ENCODE results near the gene ZAR1. TPM values are rescaled to one million over a fixed set of nuclear protein-coding genes. Genes with fewer than 3 reads are reported as not detected.

ZAR1 gene
- total RNA-seq, 4 donors from 2014 or later: not detected

DNA sequence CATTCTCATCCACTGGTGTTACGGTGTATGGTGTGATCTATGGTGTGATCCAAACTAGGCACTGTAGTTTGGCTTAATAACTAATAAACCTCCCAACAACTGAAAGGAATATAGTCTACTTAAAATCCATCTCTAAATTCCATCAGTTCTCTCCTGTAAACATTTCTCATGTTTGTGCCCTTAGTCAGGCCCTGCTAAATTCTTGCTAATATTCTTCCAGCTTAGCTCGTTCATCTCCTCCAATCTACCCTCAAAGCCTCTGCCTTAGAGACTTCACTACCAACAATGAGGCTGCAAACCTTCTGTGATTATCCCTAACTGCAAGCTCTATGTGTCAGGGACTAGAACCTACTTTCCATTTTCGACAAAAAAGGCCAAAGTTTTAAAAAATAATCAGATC lies 28.1 kb downstream of the ZAR1 start:
- no peak for DNase-seq (ENCODE audit: extremely low spot score)

DNA sequence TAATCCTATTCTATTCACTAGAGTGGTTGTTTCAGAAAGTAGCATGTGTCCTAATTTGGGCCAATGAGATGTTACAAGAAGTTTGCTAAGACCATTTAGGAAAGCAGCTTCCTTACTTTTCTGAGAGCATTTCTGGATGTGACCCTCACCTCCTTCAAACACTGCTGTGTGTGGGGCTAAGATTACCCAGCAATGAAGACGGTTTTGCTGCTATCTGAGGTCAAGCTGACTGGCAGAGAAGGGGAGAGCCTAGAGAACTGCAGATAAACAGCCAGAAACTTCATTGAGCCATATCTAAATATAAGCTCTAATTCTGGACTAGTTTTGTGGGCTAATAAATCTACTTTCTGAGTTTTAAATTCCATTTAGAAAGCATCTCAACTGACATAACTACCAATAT lies 36.4 kb downstream of the ZAR1 start:
- intact Hi-C loops (cut with DNase I): no loop called here
- H3K9me3 ChIP-seq: no peaks in the 10 kb centered on the region
- H3K27me3 ChIP-seq: no peaks in the 10 kb centered on the region
- peaks cover 58 to 100% (median 89%) of the 10 kb centered on the region in 4 donors for H3K36me3 ChIP-seq
- no peak for DNase-seq (ENCODE audit: extremely low spot score)
- H3K4me1 ChIP-seq: no peaks in the 10 kb centered on the region
- no peak overlapping the region for H3K4me3 ChIP-seq
- H3K27ac ChIP-seq (replicated peaks in 1 of 4): no peak overlapping the region
- TF ChIP-seq EP300 (IDR thresholded peaks at IDR 0.05) (no peak), POLR2A (IDR thresholded peaks at IDR 0.05; ENCODE audit: low read depth) (no peak), POLR2AphosphoS5 (IDR thresholded peaks at IDR 0.05) (no peak)
- TF ChIP-seq, protein P1, sequence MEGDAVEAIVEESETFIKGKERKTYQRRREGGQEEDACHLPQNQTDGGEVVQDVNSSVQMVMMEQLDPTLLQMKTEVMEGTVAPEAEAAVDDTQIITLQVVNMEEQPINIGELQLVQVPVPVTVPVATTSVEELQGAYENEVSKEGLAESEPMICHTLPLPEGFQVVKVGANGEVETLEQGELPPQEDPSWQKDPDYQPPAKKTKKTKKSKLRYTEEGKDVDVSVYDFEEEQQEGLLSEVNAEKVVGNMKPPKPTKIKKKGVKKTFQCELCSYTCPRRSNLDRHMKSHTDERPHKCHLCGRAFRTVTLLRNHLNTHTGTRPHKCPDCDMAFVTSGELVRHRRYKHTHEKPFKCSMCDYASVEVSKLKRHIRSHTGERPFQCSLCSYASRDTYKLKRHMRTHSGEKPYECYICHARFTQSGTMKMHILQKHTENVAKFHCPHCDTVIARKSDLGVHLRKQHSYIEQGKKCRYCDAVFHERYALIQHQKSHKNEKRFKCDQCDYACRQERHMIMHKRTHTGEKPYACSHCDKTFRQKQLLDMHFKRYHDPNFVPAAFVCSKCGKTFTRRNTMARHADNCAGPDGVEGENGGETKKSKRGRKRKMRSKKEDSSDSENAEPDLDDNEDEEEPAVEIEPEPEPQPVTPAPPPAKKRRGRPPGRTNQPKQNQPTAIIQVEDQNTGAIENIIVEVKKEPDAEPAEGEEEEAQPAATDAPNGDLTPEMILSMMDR (IDR thresholded peaks at IDR 0.05): no peak
- 100% methylated on average over 1 of the region's 1 CpG for WGBS

More for the DNA sequence above, 28.1 kb downstream of the ZAR1 start:
- Histone ChIP-seq H3K4me1 (no peaks in the 10 kb centered on the region), H3K9me3 (no peaks in the 10 kb centered on the region), H3K36me3 (peaks cover 35 to 95% (median 75%) of the 10 kb centered on the region in 4 donors), H3K27me3 (no peaks in the 10 kb centered on the region), H3K27ac (replicated peaks in 1 of 4) (no peak overlapping the region), H3K4me3 (no peak overlapping the region)
- intact Hi-C loops (cut with DNase I): loop anchor here (5.0 kb wide), 1 partner anchor 39 kb away; no protein-coding TSS in a partner anchor
- 93% methylated on average over 3 of the region's 3 CpGs for WGBS
- TF ChIP-seq POLR2A (IDR thresholded peaks at IDR 0.05; ENCODE audit: low read depth): no peak
- TF ChIP-seq EP300 (IDR thresholded peaks at IDR 0.05): no peak
- TF ChIP-seq POLR2AphosphoS5 (IDR thresholded peaks at IDR 0.05): no peak
- TF ChIP-seq, protein P1 (IDR thresholded peaks at IDR 0.05): no peak

DNA sequence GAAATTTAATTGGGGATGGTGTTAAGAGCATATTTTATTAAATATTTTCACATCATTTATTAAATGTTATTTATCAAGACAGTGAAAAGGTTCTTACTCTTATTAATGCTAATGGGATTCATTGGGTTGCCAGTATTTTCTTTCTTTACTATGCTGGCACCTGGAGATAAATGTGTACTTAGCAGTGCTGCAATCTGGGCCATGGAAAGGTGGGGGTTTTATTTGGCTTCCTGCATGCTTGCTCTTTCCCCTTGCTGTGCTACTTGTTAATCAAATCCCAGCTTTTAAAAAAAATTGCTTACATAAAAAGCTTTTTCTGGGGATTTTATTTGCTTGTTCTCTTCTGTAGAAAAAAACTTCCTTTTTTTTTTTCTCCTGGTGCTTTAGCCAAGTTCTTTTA lies 48.3 kb downstream of the ZAR1 start:
- intact Hi-C loops (cut with DNase I): no loop called here
- Histone ChIP-seq H3K27ac (replicated peaks in 1 of 4) (no peak overlapping the region), H3K4me1 (peaks cover 0 to 14% (median 13%) of the 10 kb centered on the region in 4 donors), H3K36me3 (peaks cover 30 to 76% (median 52%) of the 10 kb centered on the region in 4 donors), H3K4me3 (no peak overlapping the region), H3K27me3 (no peaks in the 10 kb centered on the region), H3K9me3 (no peaks in the 10 kb centered on the region)
- TF ChIP-seq EP300 (IDR thresholded peaks at IDR 0.05) (no peak), POLR2AphosphoS5 (IDR thresholded peaks at IDR 0.05) (no peak), POLR2A (IDR thresholded peaks at IDR 0.05; ENCODE audit: low read depth) (no peak)
- TF ChIP-seq, protein P1 (IDR thresholded peaks at IDR 0.05): no peak
- no peak for DNase-seq (ENCODE audit: extremely low spot score)

DNA sequence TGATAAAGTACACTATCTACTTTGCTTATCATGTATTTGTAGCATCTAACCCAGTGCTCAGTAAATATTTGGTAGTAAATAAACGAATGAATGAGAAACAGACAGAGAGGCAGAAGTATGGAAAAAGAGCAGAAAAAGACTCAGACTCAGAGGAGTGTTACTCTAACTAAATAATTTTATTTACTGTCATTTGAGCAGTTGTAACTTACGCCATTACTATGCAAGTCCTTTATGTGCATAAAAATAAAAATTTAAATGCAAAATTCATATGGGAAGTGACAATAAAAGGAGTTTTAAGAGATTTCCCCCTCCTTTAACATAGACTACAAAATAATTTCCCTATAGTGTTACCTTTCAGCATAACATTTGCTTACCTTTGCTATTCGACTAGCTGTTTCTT lies 49.5 kb downstream of the ZAR1 start:
- Histone ChIP-seq H3K36me3 (peaks cover 27 to 76% (median 51%) of the 10 kb centered on the region in 4 donors), H3K27ac (replicated peaks in 1 of 4) (no peak overlapping the region)

More for the DNA sequence above, 49.5 kb downstream of the ZAR1 start:
- WGBS: 94% methylated on average over 3 of the region's 3 CpGs
- Histone ChIP-seq H3K4me3 (no peak overlapping the region), H3K4me1 (peaks cover 0 to 14% (median 13%) of the 10 kb centered on the region in 4 donors), H3K9me3 (no peaks in the 10 kb centered on the region), H3K27me3 (no peaks in the 10 kb centered on the region)
- no peak for DNase-seq (ENCODE audit: extremely low spot score)
- intact Hi-C loops (cut with DNase I): no loop called here
- TF ChIP-seq POLR2A (IDR thresholded peaks at IDR 0.05; ENCODE audit: low read depth) (no peak), EP300 (IDR thresholded peaks at IDR 0.05) (no peak), POLR2AphosphoS5 (IDR thresholded peaks at IDR 0.05) (no peak)
- TF ChIP-seq, protein P1 (IDR thresholded peaks at IDR 0.05): no peak

Measured in esophagus muscularis mucosa (tissue), 4 donors.